Stimulated activated naive CD8-positive, alpha-beta T cell treated with anti-CD3 and anti-CD28 coated beads, Interleukin-15, Interleukin-2, amounts not matched to agents 100 U/mL and 50 U/mL, for 24 hours (primary cell): ENCODE data around the gene TRIP12.
"Not testable (repeated sequence)": the region's sequence is repeated elsewhere in the genome, so short reads cannot be mapped to it uniquely, and the experiment has no call there.

Experiments used
- ATAC-seq: fragments of 150-1000 bp; cut with Tn5 transposase; one replicate; pipeline ENCODE4 v1.10.0; 2021
- DNase-seq: peaks from one replicate; pipeline ENCODE4 v3.0.0; 2021

TRIP12 gene

GRCh38 chr2:229920011-229920641 lies 1.7 kb downstream of the TRIP12 start:
- ATAC-seq (no peak), DNase-seq (peak; percentile 29)

- no peak for ATAC-seq
- no peak for DNase-seq
Measured at GRCh38 chr2:229917793-229918192, 4.0 kb downstream of the TRIP12 start.

GRCh38 chr2:229914171-229914570 lies 7.6 kb downstream of the TRIP12 start:
- DNase-seq, result no peak
- no peak for ATAC-seq

GRCh38 chr2:229910832-229911412 lies 10.9 kb downstream of the TRIP12 start:
- no peak for ATAC-seq
- DNase-seq, result peak; percentile 17

- DNase-seq (no peak), ATAC-seq (no peak)
Measured at GRCh38 chr2:229910147-229910831, 11.5 kb downstream of the TRIP12 start.

- ATAC-seq (no peak), DNase-seq (no peak)
Measured at GRCh38 chr2:229909090-229909489, 12.7 kb downstream of the TRIP12 start.

GRCh38 chr2:229905601-229906000 lies 16.2 kb downstream of the TRIP12 start:
- ATAC-seq, result no peak
- no peak for DNase-seq

- DNase-seq (no peak), ATAC-seq (no peak)
Measured at GRCh38 chr2:229903037-229903436, 18.8 kb downstream of the TRIP12 start.

GRCh38 chr2:229901819-229902218 lies 20.0 kb downstream of the TRIP12 start:
- no peak for ATAC-seq
- DNase-seq, result no peak

- not testable (repeated sequence) for ATAC-seq, DNase-seq
Measured at GRCh38 chr2:229900514-229900913, 21.3 kb downstream of the TRIP12 start.

GRCh38 chr2:229900012-229900411 lies 21.8 kb downstream of the TRIP12 start:
- DNase-seq (no peak), ATAC-seq (no peak)

GRCh38 chr2:229899604-229900003 lies 22.2 kb downstream of the TRIP12 start:
- DNase-seq (no peak), ATAC-seq (no peak)

- ATAC-seq, result no peak
- no peak for DNase-seq
Measured at GRCh38 chr2:229896857-229897256, 25.0 kb downstream of the TRIP12 start.

GRCh38 chr2:229889023-229889422 lies 32.8 kb downstream of the TRIP12 start:
- DNase-seq, result no peak
- ATAC-seq, result no peak

- no peak for DNase-seq
- no peak for ATAC-seq
Measured at GRCh38 chr2:229888031-229888430, 33.8 kb downstream of the TRIP12 start.

- DNase-seq (no peak), ATAC-seq (no peak)
Measured at GRCh38 chr2:229887441-229887840, 34.4 kb downstream of the TRIP12 start.

- ATAC-seq, result no peak
Measured at GRCh38 chr2:229884775-229885699, 36.8 kb downstream of the TRIP12 start.

GRCh38 chr2:229882583-229882982 lies 39.2 kb downstream of the TRIP12 start:
- ATAC-seq (no peak), DNase-seq (no peak)

More at GRCh38 chr2:229884775-229885699, 36.8 kb downstream of the TRIP12 start:
- DNase-seq, result no peak

GRCh38 chr2:229880892-229881586 lies 40.8 kb downstream of the TRIP12 start:
- DNase-seq (no peak), ATAC-seq (no peak)

- DNase-seq, result no peak
- ATAC-seq, result no peak
Measured at GRCh38 chr2:229879191-229879950, 42.4 kb downstream of the TRIP12 start.

- DNase-seq, result no peak
- no peak for ATAC-seq
Measured at GRCh38 chr2:229875549-229875948, 46.3 kb downstream of the TRIP12 start.
